ENCODE measurements around the gene SLC8A3. TPM values are rescaled to one million over a fixed set of nuclear protein-coding genes. Genes with fewer than 3 reads are reported as not detected.

Gene SLC8A3
- total and polyA plus RNA-seq, 2 of the 13 experiments (the other 11 are each of a cell fraction or from before 2014, with no cell fraction given), result 0.01 to 0.02 TPM

DNA sequence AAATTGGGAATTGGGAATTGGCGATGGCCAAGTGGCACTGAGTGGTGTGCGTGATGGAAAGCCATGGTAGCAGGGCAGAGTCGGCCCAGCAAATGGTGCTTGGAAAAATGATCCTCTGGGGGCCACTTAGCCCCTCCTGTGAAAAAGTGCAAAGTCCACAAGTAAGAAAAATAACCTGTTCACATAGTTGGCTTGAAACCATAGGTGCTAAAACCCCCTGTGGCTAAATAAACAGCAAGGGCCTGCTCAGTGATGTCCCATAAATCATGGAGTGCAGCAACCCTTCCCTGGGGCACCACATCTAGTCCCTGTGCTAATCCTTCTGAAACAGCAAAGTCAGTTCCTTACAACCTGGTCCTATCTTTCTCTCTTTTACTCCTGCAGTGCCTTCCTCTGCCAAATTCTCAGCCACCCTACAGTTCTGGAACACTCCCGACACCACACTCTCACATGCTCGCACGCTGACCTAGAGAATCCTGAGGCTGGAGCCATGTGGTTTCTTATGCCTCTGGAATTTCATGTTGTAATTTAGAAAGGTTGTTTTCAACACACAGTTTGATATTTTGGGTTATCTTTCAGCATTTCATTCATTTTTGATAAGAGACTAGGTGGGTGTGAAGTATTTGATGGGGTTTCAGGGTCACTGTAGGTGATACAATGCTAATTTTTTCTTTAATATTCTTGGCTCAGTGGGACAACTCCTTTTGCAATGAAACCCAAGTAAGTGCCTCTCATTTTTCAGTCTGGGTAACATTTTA, 186.0 kb downstream of the SLC8A3 start (continued):
- TF ChIP-seq, protein P1, sequence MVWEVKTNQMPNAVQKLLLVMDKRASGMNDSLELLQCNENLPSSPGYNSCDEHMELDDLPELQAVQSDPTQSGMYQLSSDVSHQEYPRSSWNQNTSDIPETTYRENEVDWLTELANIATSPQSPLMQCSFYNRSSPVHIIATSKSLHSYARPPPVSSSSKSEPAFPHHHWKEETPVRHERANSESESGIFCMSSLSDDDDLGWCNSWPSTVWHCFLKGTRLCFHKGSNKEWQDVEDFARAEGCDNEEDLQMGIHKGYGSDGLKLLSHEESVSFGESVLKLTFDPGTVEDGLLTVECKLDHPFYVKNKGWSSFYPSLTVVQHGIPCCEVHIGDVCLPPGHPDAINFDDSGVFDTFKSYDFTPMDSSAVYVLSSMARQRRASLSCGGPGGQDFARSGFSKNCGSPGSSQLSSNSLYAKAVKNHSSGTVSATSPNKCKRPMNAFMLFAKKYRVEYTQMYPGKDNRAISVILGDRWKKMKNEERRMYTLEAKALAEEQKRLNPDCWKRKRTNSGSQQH (CRISPR knock-in tag; IDR thresholded peaks at IDR 0.05; ENCODE audit: low read depth), result no peak
- TF ChIP-seq ZBTB42 (CRISPR knock-in tag; IDR thresholded peaks at IDR 0.05), result no peak
- no peak for TF ChIP-seq ZNF33A (CRISPR knock-in tag; IDR thresholded peaks at IDR 0.05; ENCODE audit: borderline replicate concordance)
- TF ChIP-seq, protein P2, sequence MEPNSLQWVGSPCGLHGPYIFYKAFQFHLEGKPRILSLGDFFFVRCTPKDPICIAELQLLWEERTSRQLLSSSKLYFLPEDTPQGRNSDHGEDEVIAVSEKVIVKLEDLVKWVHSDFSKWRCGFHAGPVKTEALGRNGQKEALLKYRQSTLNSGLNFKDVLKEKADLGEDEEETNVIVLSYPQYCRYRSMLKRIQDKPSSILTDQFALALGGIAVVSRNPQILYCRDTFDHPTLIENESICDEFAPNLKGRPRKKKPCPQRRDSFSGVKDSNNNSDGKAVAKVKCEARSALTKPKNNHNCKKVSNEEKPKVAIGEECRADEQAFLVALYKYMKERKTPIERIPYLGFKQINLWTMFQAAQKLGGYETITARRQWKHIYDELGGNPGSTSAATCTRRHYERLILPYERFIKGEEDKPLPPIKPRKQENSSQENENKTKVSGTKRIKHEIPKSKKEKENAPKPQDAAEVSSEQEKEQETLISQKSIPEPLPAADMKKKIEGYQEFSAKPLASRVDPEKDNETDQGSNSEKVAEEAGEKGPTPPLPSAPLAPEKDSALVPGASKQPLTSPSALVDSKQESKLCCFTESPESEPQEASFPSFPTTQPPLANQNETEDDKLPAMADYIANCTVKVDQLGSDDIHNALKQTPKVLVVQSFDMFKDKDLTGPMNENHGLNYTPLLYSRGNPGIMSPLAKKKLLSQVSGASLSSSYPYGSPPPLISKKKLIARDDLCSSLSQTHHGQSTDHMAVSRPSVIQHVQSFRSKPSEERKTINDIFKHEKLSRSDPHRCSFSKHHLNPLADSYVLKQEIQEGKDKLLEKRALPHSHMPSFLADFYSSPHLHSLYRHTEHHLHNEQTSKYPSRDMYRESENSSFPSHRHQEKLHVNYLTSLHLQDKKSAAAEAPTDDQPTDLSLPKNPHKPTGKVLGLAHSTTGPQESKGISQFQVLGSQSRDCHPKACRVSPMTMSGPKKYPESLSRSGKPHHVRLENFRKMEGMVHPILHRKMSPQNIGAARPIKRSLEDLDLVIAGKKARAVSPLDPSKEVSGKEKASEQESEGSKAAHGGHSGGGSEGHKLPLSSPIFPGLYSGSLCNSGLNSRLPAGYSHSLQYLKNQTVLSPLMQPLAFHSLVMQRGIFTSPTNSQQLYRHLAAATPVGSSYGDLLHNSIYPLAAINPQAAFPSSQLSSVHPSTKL (CRISPR knock-in tag; IDR thresholded peaks at IDR 0.05), result peak; percentile 57; the same call in 1 of the 2 replicates
- no peak for TF ChIP-seq TBX3 (IDR thresholded peaks at IDR 0.05; ENCODE audit: borderline replicate concordance)
- TF ChIP-seq SOX13 (IDR thresholded peaks at IDR 0.05), result no peak
- TF ChIP-seq SOX13 (CRISPR knock-in tag; conservative IDR thresholded peaks at IDR 0.05 in 1 of 2, IDR thresholded peaks at IDR 0.05 in 1 of 2), result peak in 1 of 2 experiments; percentile 49; a peak in 2 of 4 replicates
- TF ChIP-seq PATZ1 (CRISPR knock-in tag; IDR thresholded peaks at IDR 0.05), result peak; percentile 98
- peak; percentile 53; the same call in 1 of the 2 replicates for TF ChIP-seq PITX1 (CRISPR knock-in tag; IDR thresholded peaks at IDR 0.05)
- no peak for TF ChIP-seq MYNN (CRISPR knock-in tag; IDR thresholded peaks at IDR 0.05; ENCODE audit: low read depth)
- no peak for TF ChIP-seq DNMT3B (CRISPR knock-in tag; conservative IDR thresholded peaks at IDR 0.05)
